IMR-90 (cell line): ENCODE measurements around the gene NTSR1.

Source experiments
- CEBPB ChIP-seq: IDR thresholded peaks from 2 replicates; pipeline ENCODE4 v1.6.1; 2012; ENCODE audit warnings: low read depth, low read length, improper control_type of control experiment
- CHD1 ChIP-seq: IDR thresholded peaks from 2 replicates; pipeline ENCODE4 v1.6.1; 2012; ENCODE audit warnings: low read depth, low read length, improper control_type of control experiment
- MAFK ChIP-seq: IDR thresholded peaks from 2 replicates; pipeline ENCODE4 v1.6.1; 2012; ENCODE audit warnings: low read depth, low read length, improper control_type of control experiment
- NFE2L2 ChIP-seq: fragments of 150-350 bp; IDR thresholded peaks from 2 replicates; pipeline ENCODE4 v1.6.1; 2016; ENCODE audit warnings: low read depth, mild to moderate bottlenecking, low read length
- POLR2A ChIP-seq: IDR thresholded peaks from 2 replicates; pipeline ENCODE4 v1.6.1; 2012; ENCODE audit warnings: mild to moderate bottlenecking, low read depth, low read length
- SMC3 ChIP-seq: fragments of 150-350 bp; IDR thresholded peaks from 2 replicates; pipeline ENCODE4 v1.6.1; 2016; ENCODE audit warnings: low read depth, mild to moderate bottlenecking, antibody characterized with exemption, low read length, moderate library complexity
- TF ChIP-seq, protein P1 (sequence below): conservative IDR thresholded peaks from 2 replicates; pipeline ENCODE4 v1.5.1; 2012; ENCODE audit warnings: mild to moderate bottlenecking, low read depth, low read length, improper control_type of control experiment
- TF ChIP-seq, protein P2 (sequence below): fragments of 150-350 bp; IDR thresholded peaks from 2 replicates; pipeline ENCODE4 v1.6.1; 2017; ENCODE audit warnings: mild to moderate bottlenecking, antibody characterized with exemption, low read length, low read depth

- TF ChIP-seq, protein P1, sequence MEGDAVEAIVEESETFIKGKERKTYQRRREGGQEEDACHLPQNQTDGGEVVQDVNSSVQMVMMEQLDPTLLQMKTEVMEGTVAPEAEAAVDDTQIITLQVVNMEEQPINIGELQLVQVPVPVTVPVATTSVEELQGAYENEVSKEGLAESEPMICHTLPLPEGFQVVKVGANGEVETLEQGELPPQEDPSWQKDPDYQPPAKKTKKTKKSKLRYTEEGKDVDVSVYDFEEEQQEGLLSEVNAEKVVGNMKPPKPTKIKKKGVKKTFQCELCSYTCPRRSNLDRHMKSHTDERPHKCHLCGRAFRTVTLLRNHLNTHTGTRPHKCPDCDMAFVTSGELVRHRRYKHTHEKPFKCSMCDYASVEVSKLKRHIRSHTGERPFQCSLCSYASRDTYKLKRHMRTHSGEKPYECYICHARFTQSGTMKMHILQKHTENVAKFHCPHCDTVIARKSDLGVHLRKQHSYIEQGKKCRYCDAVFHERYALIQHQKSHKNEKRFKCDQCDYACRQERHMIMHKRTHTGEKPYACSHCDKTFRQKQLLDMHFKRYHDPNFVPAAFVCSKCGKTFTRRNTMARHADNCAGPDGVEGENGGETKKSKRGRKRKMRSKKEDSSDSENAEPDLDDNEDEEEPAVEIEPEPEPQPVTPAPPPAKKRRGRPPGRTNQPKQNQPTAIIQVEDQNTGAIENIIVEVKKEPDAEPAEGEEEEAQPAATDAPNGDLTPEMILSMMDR, result no peak
- no peak for TF ChIP-seq POLR2A
- TF ChIP-seq, protein P2, sequence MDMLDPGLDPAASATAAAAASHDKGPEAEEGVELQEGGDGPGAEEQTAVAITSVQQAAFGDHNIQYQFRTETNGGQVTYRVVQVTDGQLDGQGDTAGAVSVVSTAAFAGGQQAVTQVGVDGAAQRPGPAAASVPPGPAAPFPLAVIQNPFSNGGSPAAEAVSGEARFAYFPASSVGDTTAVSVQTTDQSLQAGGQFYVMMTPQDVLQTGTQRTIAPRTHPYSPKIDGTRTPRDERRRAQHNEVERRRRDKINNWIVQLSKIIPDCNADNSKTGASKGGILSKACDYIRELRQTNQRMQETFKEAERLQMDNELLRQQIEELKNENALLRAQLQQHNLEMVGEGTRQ, result no peak
- no peak for TF ChIP-seq SMC3
- TF ChIP-seq NFE2L2, result no peak
- TF ChIP-seq CEBPB, result no peak
- no peak for TF ChIP-seq MAFK
- TF ChIP-seq CHD1, result no peak
These were observed 62.9 kb downstream of the NTSR1 start for GRCh38 chr20:62771396-62772102.
